ENCODE data around the gene FKBP1B.

DNA sequence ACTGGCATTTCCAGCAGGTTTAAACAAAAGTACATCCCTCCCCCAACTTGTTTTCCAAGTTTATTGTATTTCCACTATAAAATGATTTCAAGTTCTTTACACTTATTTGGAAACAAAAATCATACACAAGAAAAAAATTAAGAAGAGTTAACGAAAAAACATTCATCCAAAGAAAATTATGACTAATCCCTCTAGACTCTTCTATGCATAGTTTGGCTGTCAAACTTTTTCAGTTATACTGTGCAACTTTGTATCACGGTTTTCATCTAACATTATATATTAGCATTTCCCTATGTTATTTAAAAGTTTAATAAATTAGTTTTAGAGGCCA is 3.0 kb upstream of the FKBP1B start:
- TF ChIP-seq MXI1 (IDR thresholded peaks at IDR 0.05; ENCODE audit: low read depth, low read length) = no peak
- TF ChIP-seq USF1 (IDR thresholded peaks at IDR 0.05; ENCODE audit: borderline replicate concordance, low read depth) = no peak
- no peak for TF ChIP-seq RXRA (IDR thresholded peaks at IDR 0.05; ENCODE audit: borderline replicate concordance, low read depth)
- TF ChIP-seq REST (IDR thresholded peaks at IDR 0.05; ENCODE audit: low read depth, low read length) = no peak
- no peak for TF ChIP-seq EP300 (IDR thresholded peaks at IDR 0.05; ENCODE audit: borderline replicate concordance in 1 of 2, low read depth in 1 of 2, low read length in 1 of 2)
- no peak for TF ChIP-seq TCF12 (IDR thresholded peaks at IDR 0.05)
- no peak for TF ChIP-seq JUND (IDR thresholded peaks at IDR 0.05)
- no peak for TF ChIP-seq POLR2AphosphoS5 (IDR thresholded peaks at IDR 0.05; ENCODE audit: low read depth, low read length)
- TF ChIP-seq, protein P1, sequence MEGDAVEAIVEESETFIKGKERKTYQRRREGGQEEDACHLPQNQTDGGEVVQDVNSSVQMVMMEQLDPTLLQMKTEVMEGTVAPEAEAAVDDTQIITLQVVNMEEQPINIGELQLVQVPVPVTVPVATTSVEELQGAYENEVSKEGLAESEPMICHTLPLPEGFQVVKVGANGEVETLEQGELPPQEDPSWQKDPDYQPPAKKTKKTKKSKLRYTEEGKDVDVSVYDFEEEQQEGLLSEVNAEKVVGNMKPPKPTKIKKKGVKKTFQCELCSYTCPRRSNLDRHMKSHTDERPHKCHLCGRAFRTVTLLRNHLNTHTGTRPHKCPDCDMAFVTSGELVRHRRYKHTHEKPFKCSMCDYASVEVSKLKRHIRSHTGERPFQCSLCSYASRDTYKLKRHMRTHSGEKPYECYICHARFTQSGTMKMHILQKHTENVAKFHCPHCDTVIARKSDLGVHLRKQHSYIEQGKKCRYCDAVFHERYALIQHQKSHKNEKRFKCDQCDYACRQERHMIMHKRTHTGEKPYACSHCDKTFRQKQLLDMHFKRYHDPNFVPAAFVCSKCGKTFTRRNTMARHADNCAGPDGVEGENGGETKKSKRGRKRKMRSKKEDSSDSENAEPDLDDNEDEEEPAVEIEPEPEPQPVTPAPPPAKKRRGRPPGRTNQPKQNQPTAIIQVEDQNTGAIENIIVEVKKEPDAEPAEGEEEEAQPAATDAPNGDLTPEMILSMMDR (IDR thresholded peaks at IDR 0.05) = no peak
- TF ChIP-seq GATA2 (CRISPR knock-in tag; IDR thresholded peaks at IDR 0.05) = no peak
